Suprapubic skin (tissue), 4 donors: Measurements from ENCODE around the gene AGAP1. TPM values are rescaled to one million over a fixed set of nuclear protein-coding genes. Genes with fewer than 3 reads are reported as not detected.

Source experiments
- DNase-seq, 2 donors: peaks; one replicate each; pipeline ENCODE4 v3.0.0-alpha.2; 2019; ENCODE audit warnings: low spot score in 2 of 2
- H3K27ac ChIP-seq: fragments of 200-600 bp; sonication (generic); one replicate; pipeline ENCODE4 v1.5.1; 2019
- H3K27me3 ChIP-seq: fragments of 200-600 bp; sonication (generic); one replicate; pipeline ENCODE4 v1.5.1; 2019
- H3K36me3 ChIP-seq: fragments of 200-600 bp; sonication (generic); one replicate; pipeline ENCODE4 v1.5.1; 2019
- H3K4me1 ChIP-seq: fragments of 200-600 bp; sonication (generic); one replicate; pipeline ENCODE4 v1.5.1; 2019
- H3K4me3 ChIP-seq: fragments of 200-600 bp; sonication (generic); one replicate; pipeline ENCODE4 v1.5.1; 2019; ENCODE audit warnings: mild to moderate bottlenecking
- H3K9me3 ChIP-seq: fragments of 200-600 bp; sonication (generic); one replicate; pipeline ENCODE4 v1.5.1; 2019
- EP300 ChIP-seq: sonication (generic); formaldehyde crosslinking; IDR thresholded peaks from one replicate; pipeline ENCODE4 v1.6.1; 2017; ENCODE audit warnings: antibody characterized with exemption
- POLR2A ChIP-seq, 2 donors: fragments of 450-650 bp; IDR thresholded peaks; one replicate each; pipeline ENCODE4 v1.6.1; 2017; ENCODE audit warnings: antibody characterized with exemption in 2 of 2, mild to moderate bottlenecking in 2 of 2, moderate library complexity in 2 of 2
- POLR2AphosphoS5 ChIP-seq, 3 donors: sonication (generic); formaldehyde crosslinking; IDR thresholded peaks; one replicate each; pipeline ENCODE4 v1.6.1; 2017; ENCODE audit warnings: antibody characterized with exemption in 3 of 3
- WGBS: methylation state at CpG from one replicate; pipeline ENCODE4 v1.1.5; 2018; 5-methylcytosine and 5-hydroxymethylcytosine counted together
- total RNA-seq, 4 donors: library from RNA; depleted of rRNA; stranded (reverse); fragments of >200 nt; gene quantifications; one replicate each; pipeline ENCODE4 v1.1.0, GENCODE V29; 2016
- TF ChIP-seq, protein P1 (sequence below), 2 donors: fragments of 200-600 bp in 1 of 2; fragments of 450-650 bp in 1 of 2; sonication (generic) in 1 of 2; IDR thresholded peaks; one replicate each; pipeline ENCODE4 v1.5.1; 2016 to 2019; ENCODE audit warnings: antibody characterized with exemption in 2 of 2, mild to moderate bottlenecking in 1 of 2, moderate library complexity in 1 of 2

The AGAP1 gene
- total RNA-seq, 4 donors from 2014 or later = 14.1 to 30.7 (median 19.4) TPM

- H3K36me3 ChIP-seq = no peaks in the 10 kb centered on the region
- no peaks in the 10 kb centered on the region for H3K27me3 ChIP-seq
- no peak for DNase-seq
- H3K4me3 ChIP-seq = no peak overlapping the region
- WGBS = 79% methylated on average over 6 of the region's 6 CpGs
- H3K4me1 ChIP-seq = no peaks in the 10 kb centered on the region
- TF ChIP-seq EP300 (no peak), POLR2A (IDR thresholded peaks at IDR 0.05) (no peak), POLR2AphosphoS5 (IDR thresholded peaks at IDR 0.05) (no peak)
- TF ChIP-seq, protein P1, sequence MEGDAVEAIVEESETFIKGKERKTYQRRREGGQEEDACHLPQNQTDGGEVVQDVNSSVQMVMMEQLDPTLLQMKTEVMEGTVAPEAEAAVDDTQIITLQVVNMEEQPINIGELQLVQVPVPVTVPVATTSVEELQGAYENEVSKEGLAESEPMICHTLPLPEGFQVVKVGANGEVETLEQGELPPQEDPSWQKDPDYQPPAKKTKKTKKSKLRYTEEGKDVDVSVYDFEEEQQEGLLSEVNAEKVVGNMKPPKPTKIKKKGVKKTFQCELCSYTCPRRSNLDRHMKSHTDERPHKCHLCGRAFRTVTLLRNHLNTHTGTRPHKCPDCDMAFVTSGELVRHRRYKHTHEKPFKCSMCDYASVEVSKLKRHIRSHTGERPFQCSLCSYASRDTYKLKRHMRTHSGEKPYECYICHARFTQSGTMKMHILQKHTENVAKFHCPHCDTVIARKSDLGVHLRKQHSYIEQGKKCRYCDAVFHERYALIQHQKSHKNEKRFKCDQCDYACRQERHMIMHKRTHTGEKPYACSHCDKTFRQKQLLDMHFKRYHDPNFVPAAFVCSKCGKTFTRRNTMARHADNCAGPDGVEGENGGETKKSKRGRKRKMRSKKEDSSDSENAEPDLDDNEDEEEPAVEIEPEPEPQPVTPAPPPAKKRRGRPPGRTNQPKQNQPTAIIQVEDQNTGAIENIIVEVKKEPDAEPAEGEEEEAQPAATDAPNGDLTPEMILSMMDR (IDR thresholded peaks at IDR 0.05) = no peak
- H3K27ac ChIP-seq = no peak overlapping the region
- H3K9me3 ChIP-seq = no peaks in the 10 kb centered on the region
These were observed 99.0 kb downstream of the AGAP1 start for GRCh38 chr2:235592836-235593235.

GRCh38 chr2:235594041-235594440 lies 100.2 kb downstream of the AGAP1 start:
- 6% methylated on average over 3 of the region's 3 CpGs for WGBS
- H3K9me3 ChIP-seq = no peaks in the 10 kb centered on the region
- H3K27ac ChIP-seq = no peak overlapping the region
- DNase-seq = no peak
- TF ChIP-seq, protein P1 (IDR thresholded peaks at IDR 0.05) = peak; percentile 40 to 41
- no peak for TF ChIP-seq POLR2A (IDR thresholded peaks at IDR 0.05)
- TF ChIP-seq EP300 = no peak
- TF ChIP-seq POLR2AphosphoS5 (IDR thresholded peaks at IDR 0.05) = no peak
- H3K4me3 ChIP-seq = no peak overlapping the region
- no peaks in the 10 kb centered on the region for H3K27me3 ChIP-seq
- no peaks in the 10 kb centered on the region for H3K4me1 ChIP-seq
- no peaks in the 10 kb centered on the region for H3K36me3 ChIP-seq

DNA sequence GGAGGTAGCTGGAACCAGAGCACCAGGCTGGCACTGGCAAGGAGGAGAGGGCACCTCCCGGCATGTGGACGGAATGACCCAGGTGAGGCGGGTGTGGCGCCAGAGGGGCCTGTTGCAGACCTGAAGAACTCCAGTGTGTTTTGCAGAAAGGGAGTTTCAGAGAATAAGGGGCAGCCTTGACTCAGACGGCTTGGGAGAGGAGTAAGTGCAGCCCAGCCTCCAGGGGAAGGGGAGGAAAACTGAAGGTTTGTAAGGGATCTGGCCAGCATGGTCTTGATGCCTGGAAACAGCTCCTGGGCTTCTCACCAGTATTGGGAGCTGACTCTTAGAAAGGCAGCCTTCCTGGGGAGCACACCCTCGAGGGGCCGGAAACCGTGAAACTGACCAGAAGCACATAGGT lies 101.1 kb downstream of the AGAP1 start:
- no peaks in the 10 kb centered on the region for H3K9me3 ChIP-seq
- WGBS = 76% methylated on average over 8 of the region's 8 CpGs
- TF ChIP-seq POLR2A (IDR thresholded peaks at IDR 0.05) (no peak), POLR2AphosphoS5 (IDR thresholded peaks at IDR 0.05) (no peak), EP300 (no peak)
- TF ChIP-seq, protein P1 (IDR thresholded peaks at IDR 0.05) = no peak
- no peaks in the 10 kb centered on the region for H3K27me3 ChIP-seq
- no peak for DNase-seq
- H3K4me1 ChIP-seq = no peaks in the 10 kb centered on the region
- H3K4me3 ChIP-seq = no peak overlapping the region
- H3K36me3 ChIP-seq = no peaks in the 10 kb centered on the region
- no peak overlapping the region for H3K27ac ChIP-seq

DNA sequence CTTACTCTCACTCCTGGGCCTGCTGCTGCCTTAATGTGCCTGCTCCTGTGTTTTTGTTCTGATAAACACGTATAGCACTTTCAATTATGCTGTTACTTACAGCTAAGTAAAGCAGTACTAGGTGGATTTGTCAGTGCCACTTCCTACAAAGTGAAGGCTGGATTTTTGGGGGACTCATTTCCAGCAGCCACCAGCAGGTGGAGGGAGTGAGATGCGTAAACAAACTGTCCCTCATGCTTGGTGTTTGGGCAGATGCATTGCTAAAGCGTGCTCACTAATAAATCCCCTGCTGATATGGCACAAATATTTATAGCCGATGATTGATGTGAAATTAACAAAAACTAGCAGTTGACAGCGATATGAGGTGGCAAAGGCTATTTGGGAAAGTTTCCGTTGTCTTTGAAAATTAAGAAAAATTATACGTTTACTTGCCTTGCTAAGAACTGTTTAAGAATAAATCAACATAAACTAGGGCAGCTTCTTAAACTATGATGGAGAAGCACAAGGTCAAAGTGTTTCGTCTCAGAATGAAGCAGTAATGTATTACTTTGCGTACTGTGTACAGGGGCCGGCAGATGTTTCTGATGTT lies 101.7 kb downstream of the AGAP1 start:
- WGBS = 35% methylated on average over 10 of the region's 10 CpGs
- Histone ChIP-seq H3K4me3 (no peak overlapping the region), H3K27ac (no peak overlapping the region), H3K9me3 (no peaks in the 10 kb centered on the region), H3K4me1 (peaks cover 4% of the 10 kb centered on the region), H3K36me3 (no peaks in the 10 kb centered on the region), H3K27me3 (no peaks in the 10 kb centered on the region)
- peak; percentile 87 for DNase-seq
- TF ChIP-seq, protein P1 (IDR thresholded peaks at IDR 0.05) = peak; percentile 76
- TF ChIP-seq POLR2AphosphoS5 (IDR thresholded peaks at IDR 0.05) = no peak

GRCh38 chr2:235596272-235596671 lies 102.4 kb downstream of the AGAP1 start:
- H3K4me3 ChIP-seq = no peak overlapping the region
- DNase-seq = no peak
- no peaks in the 10 kb centered on the region for H3K27me3 ChIP-seq
- TF ChIP-seq POLR2A (IDR thresholded peaks at IDR 0.05) (no peak), EP300 (no peak), POLR2AphosphoS5 (IDR thresholded peaks at IDR 0.05) (no peak)
- TF ChIP-seq, protein P1 (IDR thresholded peaks at IDR 0.05) = no peak
- H3K9me3 ChIP-seq = no peaks in the 10 kb centered on the region
- H3K27ac ChIP-seq = no peak overlapping the region
- H3K36me3 ChIP-seq = no peaks in the 10 kb centered on the region
- peaks cover 4% of the 10 kb centered on the region for H3K4me1 ChIP-seq
- 94% methylated on average over 4 of the region's 4 CpGs for WGBS
